Kidney epithelial cell (primary cell): ENCODE results near the gene SPOCK1. TPM values are rescaled to one million over a fixed set of nuclear protein-coding genes. Genes with fewer than 3 reads are reported as not detected.

Experiments used
- DNase-seq: peaks from one replicate; pipeline ENCODE4 v3.0.0-alpha.2; 2010; ENCODE audit warnings: low read depth
- H3K27me3 ChIP-seq: 2 replicates; pipeline ENCODE4 v1.6.0; 2011; ENCODE audit warnings: low read length; ENCODE audit not compliant: control insufficient read depth, insufficient read depth
- H3K36me3 ChIP-seq: 2 replicates; pipeline ENCODE4 v1.5.1; 2011; ENCODE audit warnings: low read length; ENCODE audit not compliant: control insufficient read depth, insufficient read depth
- H3K4me3 ChIP-seq: 2 replicates; pipeline ENCODE4 v1.5.1; 2011; ENCODE audit warnings: low read depth, mild to moderate bottlenecking, control low read depth, low read length
- total RNA-seq: library from RNA; depleted of rRNA; stranded (reverse); fragments of >200 nt; gene quantifications from 2 replicates; pipeline ENCODE4 v1.2.3, GENCODE V29; 2015
- TF ChIP-seq, protein P1 (sequence below): IDR thresholded peaks from 2 replicates; pipeline ENCODE4 v1.5.1; 2011; ENCODE audit warnings: mild to moderate bottlenecking, moderate library complexity, low read length, control low read depth, inconsistent platforms; ENCODE audit not compliant: insufficient read depth, poor library complexity, severe bottlenecking

Gene SPOCK1
- total RNA-seq, 1 donor from 2014 or later = 13.1 TPM

DNA sequence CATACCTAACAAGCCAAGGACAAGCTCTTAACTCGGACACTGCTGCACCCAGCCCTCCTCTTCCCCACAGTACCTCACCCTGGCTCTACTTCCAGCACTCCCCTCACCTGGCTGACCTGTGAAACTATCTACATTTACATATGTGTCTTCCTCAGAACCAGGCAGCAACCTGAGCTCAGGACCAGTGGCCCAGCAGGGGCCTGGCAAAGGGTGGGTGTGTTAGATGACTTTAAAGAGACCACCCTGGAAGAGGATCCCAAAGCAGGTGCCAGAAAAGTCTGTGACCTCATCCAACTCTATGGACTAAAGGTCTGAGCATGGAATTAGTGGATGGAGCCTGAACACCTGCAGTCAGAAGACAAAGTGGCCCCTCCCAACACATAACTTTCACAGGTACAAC is 400.9 kb downstream of the SPOCK1 start:
- no peak overlapping the region for H3K4me3 ChIP-seq
- no peaks in the 10 kb centered on the region for H3K27me3 ChIP-seq
- no peak for DNase-seq
- TF ChIP-seq, protein P1, sequence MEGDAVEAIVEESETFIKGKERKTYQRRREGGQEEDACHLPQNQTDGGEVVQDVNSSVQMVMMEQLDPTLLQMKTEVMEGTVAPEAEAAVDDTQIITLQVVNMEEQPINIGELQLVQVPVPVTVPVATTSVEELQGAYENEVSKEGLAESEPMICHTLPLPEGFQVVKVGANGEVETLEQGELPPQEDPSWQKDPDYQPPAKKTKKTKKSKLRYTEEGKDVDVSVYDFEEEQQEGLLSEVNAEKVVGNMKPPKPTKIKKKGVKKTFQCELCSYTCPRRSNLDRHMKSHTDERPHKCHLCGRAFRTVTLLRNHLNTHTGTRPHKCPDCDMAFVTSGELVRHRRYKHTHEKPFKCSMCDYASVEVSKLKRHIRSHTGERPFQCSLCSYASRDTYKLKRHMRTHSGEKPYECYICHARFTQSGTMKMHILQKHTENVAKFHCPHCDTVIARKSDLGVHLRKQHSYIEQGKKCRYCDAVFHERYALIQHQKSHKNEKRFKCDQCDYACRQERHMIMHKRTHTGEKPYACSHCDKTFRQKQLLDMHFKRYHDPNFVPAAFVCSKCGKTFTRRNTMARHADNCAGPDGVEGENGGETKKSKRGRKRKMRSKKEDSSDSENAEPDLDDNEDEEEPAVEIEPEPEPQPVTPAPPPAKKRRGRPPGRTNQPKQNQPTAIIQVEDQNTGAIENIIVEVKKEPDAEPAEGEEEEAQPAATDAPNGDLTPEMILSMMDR = no peak
- H3K36me3 ChIP-seq = no peaks in the 10 kb centered on the region

DNA sequence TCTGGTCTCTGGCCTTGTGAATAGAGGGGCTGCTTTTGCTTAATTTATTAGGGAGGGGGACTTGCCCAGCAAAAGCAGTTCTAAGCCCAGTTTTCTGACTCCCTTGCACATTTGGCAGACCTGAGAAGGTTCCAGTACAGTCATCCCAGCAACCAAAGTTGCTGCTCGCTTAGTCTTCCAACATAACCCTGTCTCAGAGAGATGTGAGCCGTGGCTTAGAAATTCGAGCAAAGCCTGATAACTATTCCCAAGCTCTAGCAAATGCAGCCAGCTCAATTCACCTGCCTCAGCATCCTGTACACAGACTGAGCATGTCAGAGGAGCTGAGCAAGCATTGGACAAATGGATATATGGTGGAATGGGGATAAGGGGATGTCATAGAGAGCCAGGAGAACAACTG is 401.9 kb downstream of the SPOCK1 start:
- no peak for DNase-seq
- no peaks in the 10 kb centered on the region for H3K36me3 ChIP-seq
- TF ChIP-seq, protein P1 = no peak
- H3K27me3 ChIP-seq = no peaks in the 10 kb centered on the region
- no peak overlapping the region for H3K4me3 ChIP-seq

DNA sequence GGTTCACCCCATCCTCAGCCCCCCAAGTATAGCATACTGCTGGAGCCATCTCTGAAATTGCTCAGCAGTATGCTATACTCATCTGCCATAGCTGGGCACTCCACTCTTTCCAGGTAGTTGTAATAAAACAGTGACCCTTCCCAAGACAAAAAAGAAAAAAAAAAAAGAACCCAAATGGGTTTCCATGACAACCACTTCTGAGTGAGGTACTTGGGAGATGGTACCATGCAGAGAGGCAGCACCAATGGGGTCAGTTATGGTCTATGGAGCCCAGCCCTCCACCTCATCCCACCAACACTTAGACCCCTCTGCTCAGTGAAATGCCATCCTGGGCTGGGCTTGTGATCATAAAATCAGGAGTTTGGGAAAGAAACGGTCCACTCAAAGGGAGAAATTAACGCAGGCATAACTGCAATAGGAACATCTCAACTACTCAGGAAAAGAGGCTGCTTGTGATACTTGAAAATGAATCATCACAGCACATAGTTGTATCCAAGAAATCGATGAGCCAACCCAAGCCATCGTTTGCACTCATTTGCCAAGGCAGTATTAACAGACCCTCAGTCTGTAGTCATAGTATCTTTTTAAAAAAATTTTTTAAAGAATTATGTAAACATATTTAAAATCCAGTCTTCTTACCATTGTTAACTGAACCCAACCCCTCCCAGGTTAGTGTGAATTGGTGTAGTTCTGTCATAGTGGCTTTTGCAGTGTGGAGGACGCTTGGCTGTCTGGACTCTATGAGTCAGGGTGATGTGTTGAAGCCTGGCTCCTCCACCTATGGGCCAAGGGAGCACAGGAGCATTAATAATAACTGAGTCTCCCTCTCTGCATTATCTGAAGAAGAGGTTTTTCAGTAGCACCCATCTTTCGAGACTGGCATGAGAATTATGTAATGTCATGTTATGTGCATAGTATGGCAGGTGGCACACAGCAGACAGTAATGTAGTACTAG is 402.7 kb downstream of the SPOCK1 start:
- Histone ChIP-seq H3K27me3 (no peaks in the 10 kb centered on the region), H3K36me3 (no peaks in the 10 kb centered on the region), H3K4me3 (no peak overlapping the region)
- no peak for DNase-seq
- TF ChIP-seq, protein P1 = no peak

DNA sequence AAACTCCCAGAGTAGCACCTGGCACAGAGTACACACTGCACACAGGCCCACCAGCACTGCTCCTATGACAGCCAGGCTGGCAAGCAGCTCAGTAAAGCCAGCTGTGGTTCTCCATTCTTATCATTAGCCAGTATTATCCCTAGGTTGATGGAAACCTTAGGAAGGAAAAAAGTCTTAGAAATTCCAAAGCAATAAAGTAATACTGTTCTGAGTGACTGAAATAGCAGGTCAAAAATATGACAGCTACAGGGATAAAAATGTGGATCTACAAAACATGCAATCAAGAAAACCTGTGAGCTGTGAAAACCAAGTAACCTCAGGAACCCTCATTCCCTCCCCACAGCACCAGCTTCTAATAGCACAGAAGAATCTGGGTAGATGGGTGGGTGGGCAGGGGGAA is 403.5 kb downstream of the SPOCK1 start:
- H3K36me3 ChIP-seq = no peaks in the 10 kb centered on the region
- no peak overlapping the region for H3K4me3 ChIP-seq
- H3K27me3 ChIP-seq = no peaks in the 10 kb centered on the region
- TF ChIP-seq, protein P1 = no peak
- no peak for DNase-seq

DNA sequence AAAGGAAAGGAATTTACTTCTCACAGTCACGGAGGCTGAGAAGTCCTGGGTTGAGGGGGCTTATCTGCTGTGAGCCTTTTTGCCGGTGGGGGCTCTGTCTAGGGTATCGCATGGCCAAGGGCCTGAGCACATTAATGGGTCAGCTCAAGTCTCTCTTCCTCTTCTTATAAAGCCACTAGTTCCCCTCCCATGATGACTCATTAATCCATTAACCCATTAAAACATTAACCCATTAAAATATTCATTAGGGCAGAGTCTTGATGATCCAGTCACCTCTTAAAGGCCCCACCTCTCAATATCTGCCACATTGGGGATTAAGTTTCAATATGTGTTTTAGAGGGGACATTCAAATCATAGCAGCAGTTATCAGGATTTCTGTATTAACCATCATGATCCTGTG is 406.3 kb downstream of the SPOCK1 start:
- H3K4me3 ChIP-seq = no peak overlapping the region

More for the DNA sequence above, 406.3 kb downstream of the SPOCK1 start:
- DNase-seq = no peak
- TF ChIP-seq, protein P1 = no peak
- Histone ChIP-seq H3K36me3 (no peaks in the 10 kb centered on the region), H3K27me3 (no peaks in the 10 kb centered on the region)
